IMR-90 (cell line): Measurements from ENCODE around the gene SLC17A9. TPM values are rescaled to one million over a fixed set of nuclear protein-coding genes. Genes with fewer than 3 reads are reported as not detected.

Source experiments
- ATAC-seq: fragments of 200-7000 bp; cut with Tn5 transposase; 2 replicates; pipeline ENCODE4 v1.9.1; 2020; ENCODE audit warnings: low read depth, mild to moderate bottlenecking, moderate library complexity
- BruUV-seq: library from RNA; stranded (reverse); fragments of 400-500 nt; replicated peaks from 2 replicates; lab custom pipeline; 2021; lab: Mats Ljungman, UMichigan
- CTCF ChIA-PET: fragments of 300-600 bp; formaldehyde crosslinking; extraction: SDS; loops from one replicate; lab custom pipeline; 2021; ENCODE audit warnings: antibody characterized with exemption; lab: Yijun Ruan, JAX
- POLR2A ChIA-PET: fragments of 300-600 bp; sonication (Branson Sonifier 250); formaldehyde crosslinking; loops from one replicate; lab custom pipeline; 2022; ENCODE audit warnings: antibody characterized with exemption; ENCODE audit not compliant: unreplicated experiment; lab: Charles Lee
- DNase-seq: peaks from one replicate; pipeline ENCODE4 v3.0.0; 2013
- H2AFZ ChIP-seq: replicated peaks from 2 replicates; pipeline ENCODE3; 2013; ENCODE audit warnings: low read length, mild to moderate bottlenecking; ENCODE audit not compliant: poor library complexity
- H2AK5ac ChIP-seq: 2 replicates; pipeline ENCODE4 v1.6.1; 2013; ENCODE audit warnings: low read depth, low read length, inconsistent platforms
- H2AK9ac ChIP-seq: replicated peaks from 2 replicates; pipeline ENCODE3; 2013; ENCODE audit warnings: mild to moderate bottlenecking, low read depth, low read length, moderate library complexity; ENCODE audit not compliant: poor library complexity
- H2BK120ac ChIP-seq: 2 replicates; pipeline ENCODE4 v1.6.1; 2013; ENCODE audit warnings: low read depth, low read length, inconsistent platforms
- H2BK15ac ChIP-seq: 3 replicates; pipeline ENCODE4 v1.6.1; 2013; ENCODE audit warnings: low read depth, low read length, inconsistent platforms
- H2BK20ac ChIP-seq: 2 replicates; pipeline ENCODE4 v1.6.1; 2013; ENCODE audit warnings: low read depth, mild to moderate bottlenecking, inconsistent platforms, low read length, moderate library complexity
- H2BK5ac ChIP-seq: 2 replicates; pipeline ENCODE4 v1.6.1; 2013; ENCODE audit warnings: mild to moderate bottlenecking, low read depth, low read length, inconsistent platforms; ENCODE audit not compliant: poor library complexity, severe bottlenecking
- H3K14ac ChIP-seq: replicated peaks from 2 replicates; pipeline ENCODE4 v1.6.1; 2013; ENCODE audit warnings: low read depth, low read length, inconsistent platforms
- H3K18ac ChIP-seq: 2 replicates; pipeline ENCODE4 v1.6.1; 2013; ENCODE audit warnings: low read depth, low read length, control low read depth
- H3K23ac ChIP-seq: 2 replicates; pipeline ENCODE4 v1.6.1; 2013; ENCODE audit warnings: low read depth, low read length, inconsistent platforms
- H3K27ac ChIP-seq: 2 replicates; pipeline ENCODE4 v1.5.1; 2013; ENCODE audit warnings: mild to moderate bottlenecking, control low read depth, low read length; ENCODE audit not compliant: insufficient read depth
- H3K27me3 ChIP-seq: 2 replicates; pipeline ENCODE4 v1.6.1; 2013; ENCODE audit warnings: low read length; ENCODE audit not compliant: control insufficient read depth, insufficient read depth
- H3K36me3 ChIP-seq: 2 replicates; pipeline ENCODE4 v1.6.1; 2013; ENCODE audit warnings: low read length, mixed read lengths; ENCODE audit not compliant: control insufficient read depth, insufficient read depth
- H3K4ac ChIP-seq: 2 replicates; pipeline ENCODE4 v1.6.1; 2013; ENCODE audit warnings: low read depth, low read length, inconsistent platforms
- H3K4me1 ChIP-seq: 2 replicates; pipeline ENCODE4 v1.6.1; 2013; ENCODE audit warnings: low read length, mixed read lengths; ENCODE audit not compliant: control insufficient read depth, insufficient read depth
- H3K4me2 ChIP-seq: 2 replicates; pipeline ENCODE4 v1.6.1; 2013; ENCODE audit warnings: low read depth, mild to moderate bottlenecking, control low read depth, low read length, moderate library complexity
- H3K4me3 ChIP-seq: 2 replicates; pipeline ENCODE4 v1.5.1; 2013; ENCODE audit warnings: low read depth, mild to moderate bottlenecking, control low read depth, low read length, moderate library complexity; ENCODE audit not compliant: insufficient read depth
- H3K56ac ChIP-seq: 2 replicates; pipeline ENCODE4 v1.6.1; 2013; ENCODE audit warnings: low read length, inconsistent platforms; ENCODE audit not compliant: insufficient read depth; ENCODE audit errors: extremely low read depth
- H3K79me1 ChIP-seq, 2 experiments: 2 replicates each; pipeline ENCODE4 v1.6.1; 2013; ENCODE audit warnings: low read length in 2 of 2, inconsistent platforms in 1 of 2, low read depth in 1 of 2
- H3K9ac ChIP-seq: 2 replicates; pipeline ENCODE4 v1.6.1; 2013; ENCODE audit warnings: low read depth, low read length, control low read depth
- H3K9me1 ChIP-seq: 2 replicates; pipeline ENCODE4 v1.6.1; 2013; ENCODE audit warnings: low read length, inconsistent platforms; ENCODE audit not compliant: insufficient read depth
- H3K9me3 ChIP-seq: 2 replicates; pipeline ENCODE4 v1.6.1; 2013; ENCODE audit warnings: low read length; ENCODE audit not compliant: control insufficient read depth, insufficient read depth
- H4K20me1 ChIP-seq: 2 replicates; pipeline ENCODE4 v1.6.1; 2013; ENCODE audit warnings: low read length, inconsistent platforms; ENCODE audit not compliant: insufficient read depth
- H4K5ac ChIP-seq: 2 replicates; pipeline ENCODE4 v1.6.1; 2013; ENCODE audit warnings: mild to moderate bottlenecking, low read depth, low read length, control low read depth
- H4K8ac ChIP-seq, 2 experiments: 2 replicates each; pipeline ENCODE4 v1.6.1; 2013; ENCODE audit warnings: low read depth in 2 of 2, low read length in 2 of 2, control low read depth in 1 of 2, inconsistent platforms in 1 of 2
- H4K91ac ChIP-seq: 2 replicates; pipeline ENCODE4 v1.6.1; 2013; ENCODE audit warnings: low read depth, low read length, inconsistent platforms; ENCODE audit not compliant: insufficient read depth
- FOS ChIP-seq: fragments of 150-350 bp; IDR thresholded peaks from 2 replicates; pipeline ENCODE4 v1.6.1; 2016; ENCODE audit warnings: low read depth, low read length
- MAZ ChIP-seq: IDR thresholded peaks from 2 replicates; pipeline ENCODE4 v1.6.1; 2012; ENCODE audit warnings: low read depth, mild to moderate bottlenecking, low read length, improper control_type of control experiment, moderate library complexity, borderline replicate concordance
- POLR2A ChIP-seq: IDR thresholded peaks from 2 replicates; pipeline ENCODE4 v1.6.1; 2012; ENCODE audit warnings: mild to moderate bottlenecking, low read depth, low read length
- RCOR1 ChIP-seq: IDR thresholded peaks from 2 replicates; pipeline ENCODE4 v1.6.1; 2012; ENCODE audit warnings: mild to moderate bottlenecking, low read length, improper control_type of control experiment; ENCODE audit not compliant: insufficient replicate concordance
- RFX5 ChIP-seq: IDR thresholded peaks from 2 replicates; pipeline ENCODE4 v1.8.0; 2012; ENCODE audit warnings: low read depth, mild to moderate bottlenecking, low read length, moderate library complexity
- WGBS, 2 experiments: methylation state at CpG; one replicate each; pipeline versions ENCODE4 v1.1.5 to v1.1.7; 2013; ENCODE audit warnings: missing lambda C conversion rate in 2 of 2; ENCODE audit not compliant: insufficient read length in 1 of 2; ENCODE audit errors: extremely low coverage in 2 of 2; 5-methylcytosine and 5-hydroxymethylcytosine counted together
- dilution Hi-C: fragments of 300-500 bp; cut with HindIII; formaldehyde crosslinking; loops from one replicate; pipeline ENCODE4 v1.14.3; 2018; ENCODE audit warnings: low sequenced_read_pairs; ENCODE audit not compliant: unreplicated experiment
- in situ Hi-C: fragments of 300-500 bp; cut with MboI; formaldehyde crosslinking; loops from 3 replicates; pipeline ENCODE4 v1.14.3; 2019; ENCODE audit warnings: low sequenced_read_pairs, inconsistent platforms, mixed read lengths
- intact Hi-C: fragments of 100-400 bp; cut with micrococcal nuclease; formaldehyde crosslinking; loops from 2 replicates; pipeline ENCODE4 v1.10.0; 2022
- polyA plus RNA-seq, 3 experiments: library from polyadenylated mRNA; depleted of rRNA; stranded (reverse); fragments of >200 nt; gene quantifications; 2 replicates each; pipeline ENCODE4 v1.2.3, GENCODE V29; 2012; ENCODE audit warnings: low replicate concordance in 1 of 3
- total RNA-seq: library from RNA; depleted of rRNA; stranded (reverse); fragments of >200 nt; gene quantifications from 2 replicates; pipeline ENCODE4 v1.2.3, GENCODE V29; 2012
- TF ChIP-seq, protein P1 (sequence below): fragments of 150-350 bp; IDR thresholded peaks from 2 replicates; pipeline ENCODE4 v1.6.1; 2017; ENCODE audit warnings: mild to moderate bottlenecking, antibody characterized with exemption, low read length, low read depth
- TF ChIP-seq, protein P2 (sequence below): conservative IDR thresholded peaks from 2 replicates; pipeline ENCODE4 v1.5.1; 2012; ENCODE audit warnings: mild to moderate bottlenecking, low read depth, low read length, improper control_type of control experiment

SLC17A9 gene
- total and polyA plus RNA-seq, 2 of the 4 experiments (the other 2 are of a cell fraction): 2.2 to 14.4 TPM

DNA sequence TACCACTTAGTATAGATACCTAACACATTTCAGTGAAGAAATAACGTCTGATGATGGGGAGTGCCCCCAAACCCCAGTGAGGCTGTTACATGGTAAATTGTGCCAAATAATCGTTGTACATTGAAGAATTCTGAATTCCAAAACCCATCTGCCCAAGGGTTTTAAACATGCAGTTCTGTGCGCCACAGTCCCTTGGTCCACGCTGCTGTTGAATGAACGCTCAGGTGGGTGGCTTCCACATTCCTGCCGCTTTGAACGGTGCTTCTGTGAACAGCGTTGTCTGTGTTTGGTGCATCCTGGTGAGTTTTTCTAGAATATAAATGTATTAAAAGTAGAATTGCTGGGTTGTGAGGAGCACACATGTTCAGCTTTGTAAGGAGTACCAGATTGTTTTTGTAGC is 11.6 kb upstream of the SLC17A9 start:
- no peak overlapping the region for H2BK120ac ChIP-seq
- no peaks in the 10 kb centered on the region for H3K9me3 ChIP-seq
- H3K36me3 ChIP-seq: peaks cover 31% of the 10 kb centered on the region
- ChIA-PET POLR2A (no interaction called here), CTCF (no interaction called here)
- no peak overlapping the region for H2BK5ac ChIP-seq
- H3K27ac ChIP-seq: no peak overlapping the region
- no peaks in the 10 kb centered on the region for H3K27me3 ChIP-seq
- H4K20me1 ChIP-seq: peaks cover 49% of the 10 kb centered on the region
- in situ Hi-C loops: no loop called here
- H3K14ac ChIP-seq: no peak overlapping the region
- DNase-seq (no peak), ATAC-seq (no peak)
- WGBS, 2 experiments: 97% methylated on average over 6 of the region's 8 CpGs; no CpG with 5 or more reads in 1 of the 2 experiments
- H4K5ac ChIP-seq: no peak overlapping the region
- no peak overlapping the region for H3K9ac ChIP-seq
- no peak overlapping the region for H3K56ac ChIP-seq
- H2AK9ac ChIP-seq: no peak overlapping the region
- peaks cover 16 to 72% of the 10 kb centered on the region in 2 experiments for H3K79me1 ChIP-seq
- intact Hi-C loops: no loop called here
- H3K9me1 ChIP-seq: peaks cover 11% of the 10 kb centered on the region; the same call in 1 of the 2 replicates
- peaks cover 10% of the 10 kb centered on the region for H3K4me1 ChIP-seq
- no peak overlapping the region for H3K18ac ChIP-seq
- no peak overlapping the region for H4K8ac ChIP-seq
- dilution Hi-C loops: no loop called here
- H3K4me2 ChIP-seq: no peak overlapping the region
- no peak overlapping the region for H3K23ac ChIP-seq
- no peak overlapping the region for H2AK5ac ChIP-seq
- no peak overlapping the region for H2BK20ac ChIP-seq
- no peak overlapping the region for H4K91ac ChIP-seq
- TF ChIP-seq POLR2A (no peak), RCOR1 (no peak), RFX5 (no peak), FOS (no peak), MAZ (no peak)
- TF ChIP-seq, protein P1, sequence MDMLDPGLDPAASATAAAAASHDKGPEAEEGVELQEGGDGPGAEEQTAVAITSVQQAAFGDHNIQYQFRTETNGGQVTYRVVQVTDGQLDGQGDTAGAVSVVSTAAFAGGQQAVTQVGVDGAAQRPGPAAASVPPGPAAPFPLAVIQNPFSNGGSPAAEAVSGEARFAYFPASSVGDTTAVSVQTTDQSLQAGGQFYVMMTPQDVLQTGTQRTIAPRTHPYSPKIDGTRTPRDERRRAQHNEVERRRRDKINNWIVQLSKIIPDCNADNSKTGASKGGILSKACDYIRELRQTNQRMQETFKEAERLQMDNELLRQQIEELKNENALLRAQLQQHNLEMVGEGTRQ: no peak
- TF ChIP-seq, protein P2, sequence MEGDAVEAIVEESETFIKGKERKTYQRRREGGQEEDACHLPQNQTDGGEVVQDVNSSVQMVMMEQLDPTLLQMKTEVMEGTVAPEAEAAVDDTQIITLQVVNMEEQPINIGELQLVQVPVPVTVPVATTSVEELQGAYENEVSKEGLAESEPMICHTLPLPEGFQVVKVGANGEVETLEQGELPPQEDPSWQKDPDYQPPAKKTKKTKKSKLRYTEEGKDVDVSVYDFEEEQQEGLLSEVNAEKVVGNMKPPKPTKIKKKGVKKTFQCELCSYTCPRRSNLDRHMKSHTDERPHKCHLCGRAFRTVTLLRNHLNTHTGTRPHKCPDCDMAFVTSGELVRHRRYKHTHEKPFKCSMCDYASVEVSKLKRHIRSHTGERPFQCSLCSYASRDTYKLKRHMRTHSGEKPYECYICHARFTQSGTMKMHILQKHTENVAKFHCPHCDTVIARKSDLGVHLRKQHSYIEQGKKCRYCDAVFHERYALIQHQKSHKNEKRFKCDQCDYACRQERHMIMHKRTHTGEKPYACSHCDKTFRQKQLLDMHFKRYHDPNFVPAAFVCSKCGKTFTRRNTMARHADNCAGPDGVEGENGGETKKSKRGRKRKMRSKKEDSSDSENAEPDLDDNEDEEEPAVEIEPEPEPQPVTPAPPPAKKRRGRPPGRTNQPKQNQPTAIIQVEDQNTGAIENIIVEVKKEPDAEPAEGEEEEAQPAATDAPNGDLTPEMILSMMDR: no peak
- no peak overlapping the region for H2AFZ ChIP-seq
- H2BK15ac ChIP-seq: no peak overlapping the region
- H3K4ac ChIP-seq: no peak overlapping the region
- BruUV-seq: no TSS peak
- H3K4me3 ChIP-seq: no peak overlapping the region
